Lower leg skin (tissue), 3 donors: ENCODE measurements around the gene POU4F1.

Experiments
- CTCF ChIP-seq, 3 donors: fragments of 450-650 bp; IDR thresholded peaks; one replicate each; pipeline ENCODE4 v1.5.1; 2016; ENCODE audit warnings: antibody characterized with exemption in 3 of 3, mild to moderate bottlenecking in 3 of 3, moderate library complexity in 2 of 3
- POLR2A ChIP-seq, 2 donors: fragments of 450-650 bp; IDR thresholded peaks; one replicate each; pipeline ENCODE4 v1.6.1; 2016 to 2017; ENCODE audit warnings: antibody characterized with exemption in 2 of 2, mild to moderate bottlenecking in 1 of 2, moderate library complexity in 1 of 2

GRCh38 chr13:78597602-78597932 is 5.8 kb downstream of the POU4F1 start:
- TF ChIP-seq CTCF (IDR thresholded peaks at IDR 0.05) (no peak), POLR2A (IDR thresholded peaks at IDR 0.05) (no peak)
